ENCODE results near the gene UBE2Z. TPM values are rescaled to one million over a fixed set of nuclear protein-coding genes. Genes with fewer than 3 reads are reported as not detected.

UBE2Z gene
- total and polyA plus RNA-seq, 2 of the 8 experiments (the other 6 are each of a cell fraction or from before 2014, with no cell fraction given), result 73.4 to 75.9 TPM

- Histone ChIP-seq H2AK5ac (ENCODE audit: low read depth, low read length) (no peak overlapping the region), H3K23ac (ENCODE audit: insufficient read length) (no peak overlapping the region), H4K5ac (ENCODE audit: insufficient read length, low read depth, low read length) (no peak overlapping the region), H3K4me1 (replicated peaks in 1 of 4; ENCODE audit: control insufficient read depth in 3 of 4, insufficient read depth in 4 of 4, low read length in 3 of 4) (peaks cover 2 to 12% (median 8%) of the 10 kb centered on the region in 4 experiments), H3K79me2 (ENCODE audit: control insufficient read depth in 1 of 2, insufficient read depth in 2 of 2, low read length in 2 of 2) (no peaks in the 10 kb centered on the region), H4K20me1 (replicated peaks in 1 of 2; ENCODE audit: control insufficient read depth in 1 of 2, insufficient read depth in 2 of 2, low read length in 2 of 2) (no peaks in the 10 kb centered on the region), H2BK15ac (ENCODE audit: low read length) (no peak overlapping the region), H3K56ac (replicated peaks; ENCODE audit: insufficient read length, low read depth, low read length) (no peak overlapping the region), H4K8ac (ENCODE audit: extremely low read depth, insufficient read depth, low read length) (no peak overlapping the region), H3K23me2 (ENCODE audit: low read depth, low read length) (no peaks in the 10 kb centered on the region), H3K27ac (ENCODE audit: low read depth, low read length) (no peak overlapping the region), H3K27me3 (replicated peaks in 1 of 4; ENCODE audit: control insufficient read depth in 3 of 4, extremely low read depth in 1 of 4, insufficient read depth in 3 of 4, low read length in 3 of 4) (peaks cover 0 to 2% (median 0%) of the 10 kb centered on the region in 4 experiments; a peak in 1 of 7 replicates), H3K14ac (ENCODE audit: insufficient read length) (no peak overlapping the region), H3K79me1 (ENCODE audit: low read depth, low read length) (no peaks in the 10 kb centered on the region), H2BK120ac (replicated peaks; ENCODE audit: low read depth, low read length) (no peak overlapping the region), H2BK5ac (ENCODE audit: low read depth, low read length) (no peak overlapping the region; the same call in 1 of the 2 replicates), H2BK12ac (ENCODE audit: low read depth, low read length) (no peak overlapping the region), H2BK20ac (ENCODE audit: low read length) (no peak overlapping the region), H3K36me3 (ENCODE audit: control insufficient read depth in 2 of 4, insufficient read depth in 4 of 4, low read length in 3 of 4) (no peaks in the 10 kb centered on the region), H4K91ac (replicated peaks; ENCODE audit: insufficient read length, low read length) (no peak overlapping the region), H3K9me3 (ENCODE audit: insufficient read depth in 2 of 2, low read depth in 1 of 2, low read length in 1 of 2) (no peaks in the 10 kb centered on the region), H3K18ac (ENCODE audit: extremely low read depth, low read length) (no peak overlapping the region; the same call in 1 of the 2 replicates), H2AFZ (ENCODE audit: low read length) (no peak overlapping the region), H3K9ac (replicated peaks in 1 of 4; ENCODE audit: extremely low read depth in 1 of 4, low read depth in 3 of 4, low read length in 3 of 4) (no peak overlapping the region), H3K4me2 (ENCODE audit: insufficient read depth in 1 of 2, low read depth in 2 of 2, low read length in 2 of 2) (no peak overlapping the region), H3K4ac (replicated peaks; ENCODE audit: insufficient read length, low read depth, low read length) (no peak overlapping the region), H3K4me3 (ENCODE audit: extremely low read depth in 1 of 4, insufficient read depth in 2 of 4, low read depth in 3 of 4, low read length in 4 of 4) (no peak overlapping the region)
- no peak for DNase-seq (ENCODE audit: low read depth in 1 of 2, low spot score in 2 of 2)
- ChIA-PET CTCF (ENCODE audit: partially characterized antibody) (interaction anchor here (1.0 to 1.9 kb wide), 9 partner anchors 19 to 61 kb away, joined by 3 to 10 read pairs (median 5); no protein-coding TSS in a partner anchor), POLR2A (ENCODE audit: partially characterized antibody) (interaction anchor here (0.8 to 5.5 kb wide), 7 partner anchors 11 to 80 kb away, joined by 3 to 38 read pairs (median 6); partner anchors contain the start of genes IGF2BP1 and UBE2Z)
- TF ChIP-seq BRCA1 (IDR thresholded peaks at IDR 0.05; ENCODE audit: low read depth, low read length), result no peak
- no peak for TF ChIP-seq SP2 (IDR thresholded peaks at IDR 0.05; ENCODE audit: low read length)
- TF ChIP-seq RNF2 (IDR thresholded peaks at IDR 0.05; ENCODE audit: borderline replicate concordance, low read depth, low read length, missing control alignments, poor library complexity, severe bottlenecking), result no peak
- FAIRE-seq, result no peak
- WGBS, 2 experiments (ENCODE audit: extremely low coverage in 1 of 2, insufficient coverage in 1 of 2, insufficient read length in 1 of 2, insufficient replicate concordance in 2 of 2, low coverage in 1 of 2, low lambda C conversion rate in 2 of 2, missing lambda C conversion rate in 1 of 2), result 61% methylated on average over 3 of the region's 3 CpGs; no CpG with 5 or more reads in 1 of the 2 experiments
These were observed 65.6 kb downstream of the UBE2Z start for GRCh38 chr17:48973806-48974205.
